ENCODE measurements around the gene MTRF1. TPM values are rescaled to one million over a fixed set of nuclear protein-coding genes. Genes with fewer than 3 reads are reported as not detected.

Gene MTRF1
- total RNA-seq, 2 experiments from 2014 or later: 22.6 to 23.4 TPM

- no peak for TF ChIP-seq CTCF (IDR thresholded peaks at IDR 0.05)
- H3K4me1 Mint-ChIP-seq (ENCODE audit: low read depth): peaks cover 33% of the 10 kb centered on the region
- intact Hi-C loops (cut with micrococcal nuclease): no loop called here
- no peak for ATAC-seq
- no peak overlapping the region for H3K27ac Mint-ChIP-seq
- no peak overlapping the region for H3K4me3 Mint-ChIP-seq
- DNase-seq: no peak
- H3K9me3 Mint-ChIP-seq: peaks cover 10% of the 10 kb centered on the region
- no peaks in the 10 kb centered on the region for H3K27me3 Mint-ChIP-seq
- H3K36me3 Mint-ChIP-seq (ENCODE audit: low read depth): peaks cover 13% of the 10 kb centered on the region
- POLR2A ChIA-PET: interaction anchor here (0.6 to 1.6 kb wide), 6 partner anchors 9 to 93 kb away, joined by 3 to 6 read pairs (median 4); partner anchors contain the start of gene MTRF1
- CTCF ChIA-PET: no interaction called here
Measured at GRCh38 chr13:41273831-41274441, 10.6 kb upstream of the MTRF1 start.

DNA sequence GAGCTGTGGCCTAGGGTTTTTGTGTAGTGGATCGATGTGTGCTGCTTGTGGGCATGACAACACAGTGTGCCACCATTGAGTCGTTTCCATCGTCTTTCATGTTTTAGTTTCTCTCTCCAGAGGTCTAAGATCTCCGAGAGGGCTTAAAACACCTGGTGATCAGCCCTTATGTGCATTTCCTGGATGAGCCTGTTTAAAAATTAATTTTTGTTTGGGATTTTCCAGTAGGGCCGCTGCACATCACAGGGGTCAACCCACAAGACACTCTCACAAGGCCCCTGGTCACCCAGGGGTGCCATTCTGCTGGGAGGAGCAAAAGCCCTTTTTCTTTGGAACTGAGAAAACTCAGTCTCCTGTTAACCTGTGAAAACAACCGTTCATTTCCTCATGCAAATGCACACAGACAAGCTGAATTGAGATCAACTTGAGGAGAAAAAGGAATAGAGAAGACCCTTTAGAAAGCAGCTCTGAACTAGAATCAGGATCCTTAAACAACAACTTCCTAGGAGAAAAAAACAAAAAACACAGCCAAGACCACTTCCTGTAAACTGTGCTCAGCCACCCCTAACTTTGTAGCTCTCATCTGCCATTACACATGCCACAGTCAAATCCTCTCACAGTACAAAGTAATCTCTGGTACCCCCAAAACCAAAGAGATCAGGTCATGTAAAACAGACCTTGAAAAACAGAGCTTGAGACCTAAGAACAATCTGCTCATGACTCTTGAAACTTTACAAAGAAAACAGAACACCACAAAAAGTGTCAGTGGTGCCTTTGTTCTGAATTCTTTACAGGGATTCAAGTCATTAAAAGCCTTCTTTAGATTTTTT, 8.3 kb upstream of the MTRF1 start:
- H3K27ac Mint-ChIP-seq: peak overlapping the region; percentile 93

DNA sequence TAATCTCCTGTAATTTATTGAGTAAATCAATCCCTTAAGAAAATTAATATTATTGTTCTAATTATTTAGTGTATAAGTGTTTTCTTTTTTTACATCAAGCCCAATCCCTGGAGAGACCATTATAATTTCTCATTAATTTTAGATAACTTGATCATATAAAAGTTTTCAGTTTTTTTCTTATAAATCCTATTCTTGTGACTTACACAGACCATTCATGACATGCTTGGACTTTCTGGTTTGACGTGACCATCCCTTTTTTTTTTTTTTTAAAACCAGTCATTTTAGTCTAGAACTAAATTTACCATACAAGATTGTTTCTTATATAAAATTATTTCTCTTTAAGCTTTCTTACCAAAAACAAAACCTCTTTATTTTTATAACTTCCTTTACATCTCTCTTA, 5.4 kb upstream of the MTRF1 start:
- ChIA-PET POLR2A (interaction anchor here (1.6 kb wide), 1 partner anchor 9 kb away, joined by 6 read pairs; no protein-coding TSS in a partner anchor), CTCF (no interaction called here)
- intact Hi-C loops (cut with micrococcal nuclease): no loop called here
- Mint-ChIP-seq H3K27me3 (no peaks in the 10 kb centered on the region), H3K4me3 (no peak overlapping the region), H3K4me1 (ENCODE audit: low read depth) (peaks cover 26% of the 10 kb centered on the region), H3K36me3 (ENCODE audit: low read depth) (peaks cover 21% of the 10 kb centered on the region), H3K9me3 (peaks cover 13% of the 10 kb centered on the region), H3K27ac (no peak overlapping the region)
- no peak for TF ChIP-seq CTCF (IDR thresholded peaks at IDR 0.05)
- no peak for DNase-seq
- ATAC-seq: no peak

More for the DNA sequence above, 8.3 kb upstream of the MTRF1 start:
- ChIA-PET POLR2A (interaction anchor here (0.7 to 1.5 kb wide), 7 partner anchors 8 to 62 kb away, joined by 3 to 5 read pairs (median 3); partner anchors contain the start of gene MTRF1), CTCF (interaction anchor here (1.1 to 1.3 kb wide), 3 partner anchors 7 to 217 kb away, joined by 3 to 4 read pairs (median 3); no protein-coding TSS in a partner anchor)
- Mint-ChIP-seq H3K36me3 (ENCODE audit: low read depth) (peaks cover 18% of the 10 kb centered on the region), H3K4me1 (ENCODE audit: low read depth) (peaks cover 25% of the 10 kb centered on the region), H3K9me3 (peaks cover 14% of the 10 kb centered on the region), H3K4me3 (peak overlapping the region; percentile 38), H3K27me3 (no peaks in the 10 kb centered on the region)
- DNase-seq: no peak
- intact Hi-C loops (cut with micrococcal nuclease): loop anchor here (2.0 kb wide), 1 partner anchor 41 kb away; no protein-coding TSS in a partner anchor
- TF ChIP-seq CTCF (IDR thresholded peaks at IDR 0.05): no peak
- peak; percentile 78 for ATAC-seq

- intact Hi-C loops (cut with micrococcal nuclease): no loop called here
- Mint-ChIP-seq H3K27ac (no peak overlapping the region), H3K36me3 (ENCODE audit: low read depth) (peaks cover 24% of the 10 kb centered on the region), H3K27me3 (no peaks in the 10 kb centered on the region), H3K9me3 (peaks cover 12% of the 10 kb centered on the region), H3K4me1 (ENCODE audit: low read depth) (peaks cover 26% of the 10 kb centered on the region), H3K4me3 (no peak overlapping the region)
- DNase-seq: no peak
- no peak for TF ChIP-seq CTCF (IDR thresholded peaks at IDR 0.05)
- ChIA-PET CTCF (interaction anchor here (0.8 kb wide), 1 partner anchor 44 kb away, joined by 3 read pairs; no protein-coding TSS in a partner anchor), POLR2A (no interaction called here)
- ATAC-seq: no peak
Measured at GRCh38 chr13:41267106-41267505, 3.7 kb upstream of the MTRF1 start.

Data from activated CD8-positive, alpha-beta T cell treated with anti-CD3 and anti-CD28 coated beads for 36 hours (primary cell).